HEK293 (cell line): ENCODE measurements around the gene CRYBB3.

Source experiments
- SP3 ChIP-seq: fragments of 450-650 bp; formaldehyde crosslinking; IDR thresholded peaks from 2 replicates; pipeline ENCODE4 v1.5.1; 2016; ENCODE audit warnings: missing biosample characterization, missing genetic modification characterization
- ZNF133 ChIP-seq: fragments of 450-650 bp; formaldehyde crosslinking; IDR thresholded peaks from 2 replicates; pipeline ENCODE4 v1.5.1; 2016; ENCODE audit warnings: missing biosample characterization, missing genetic modification characterization
- ZNF140 ChIP-seq: fragments of 450-650 bp; formaldehyde crosslinking; IDR thresholded peaks from 2 replicates; pipeline ENCODE4 v1.5.1; 2016; ENCODE audit warnings: missing biosample characterization, missing genetic modification characterization
- ZNF560 ChIP-seq: fragments of 450-650 bp; formaldehyde crosslinking; IDR thresholded peaks from 2 replicates; pipeline ENCODE4 v1.5.1; 2017; ENCODE audit warnings: missing biosample characterization, missing genetic modification characterization, borderline replicate concordance
- ZNF660 ChIP-seq: fragments of 450-650 bp; IDR thresholded peaks from 2 replicates; pipeline ENCODE4 v1.5.1; 2018; ENCODE audit warnings: missing biosample characterization, mild to moderate bottlenecking, missing genetic modification characterization
- TF ChIP-seq, protein P1 (sequence below): fragments of 450-650 bp; formaldehyde crosslinking; IDR thresholded peaks from 2 replicates; pipeline ENCODE4 v1.5.1; 2016; ENCODE audit warnings: missing biosample characterization, missing genetic modification characterization
- TF ChIP-seq, protein P2 (sequence below): fragments of 450-650 bp; formaldehyde crosslinking; IDR thresholded peaks from 2 replicates; pipeline ENCODE4 v1.5.1; 2016; ENCODE audit warnings: missing biosample characterization, missing genetic modification characterization
- TF ChIP-seq, protein P3 (sequence below): fragments of 450-650 bp; formaldehyde crosslinking; IDR thresholded peaks from 2 replicates; pipeline ENCODE4 v1.5.1; 2016; ENCODE audit warnings: missing biosample characterization, missing genetic modification characterization
- TF ChIP-seq, protein P4 (sequence below): fragments of 450-650 bp; formaldehyde crosslinking; IDR thresholded peaks from 2 replicates; pipeline ENCODE4 v1.5.1; 2016; ENCODE audit warnings: missing biosample characterization, missing genetic modification characterization, low read depth
- TF ChIP-seq, protein P5 (sequence below): fragments of 450-650 bp; formaldehyde crosslinking; optimal IDR thresholded peaks from 2 replicates; pipeline ENCODE3; 2016; ENCODE audit warnings: missing biosample characterization, mild to moderate bottlenecking, missing genetic modification characterization
- TF ChIP-seq, protein P6 (sequence below): fragments of 450-650 bp; formaldehyde crosslinking; IDR thresholded peaks from 2 replicates; pipeline ENCODE4 v1.5.1; 2016; ENCODE audit warnings: missing biosample characterization, missing genetic modification characterization

DNA sequence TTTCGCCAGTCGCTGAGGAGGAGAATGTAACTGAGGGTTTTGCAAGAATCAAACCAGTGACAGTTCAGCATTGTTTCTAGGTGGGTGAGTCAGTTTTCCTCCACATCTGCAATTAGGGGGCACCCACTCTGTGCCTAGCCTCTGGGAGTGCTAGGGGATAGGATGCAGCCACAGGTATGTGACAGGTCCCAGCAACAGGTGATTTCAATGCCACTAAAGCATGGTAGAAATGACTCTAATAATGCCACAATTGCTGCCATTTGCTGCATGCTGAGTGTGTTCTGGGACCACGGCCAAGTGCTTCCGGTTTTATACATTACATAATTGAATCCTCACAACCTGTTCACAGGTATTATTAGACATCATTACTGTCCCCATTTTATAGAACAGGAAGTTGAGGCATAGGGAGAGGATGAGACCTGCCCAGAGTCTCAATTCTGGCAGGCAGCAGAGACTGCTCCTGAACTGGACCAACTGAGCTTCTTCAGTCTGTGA lies 20.3 kb downstream of the CRYBB3 start:
- TF ChIP-seq, protein P1, sequence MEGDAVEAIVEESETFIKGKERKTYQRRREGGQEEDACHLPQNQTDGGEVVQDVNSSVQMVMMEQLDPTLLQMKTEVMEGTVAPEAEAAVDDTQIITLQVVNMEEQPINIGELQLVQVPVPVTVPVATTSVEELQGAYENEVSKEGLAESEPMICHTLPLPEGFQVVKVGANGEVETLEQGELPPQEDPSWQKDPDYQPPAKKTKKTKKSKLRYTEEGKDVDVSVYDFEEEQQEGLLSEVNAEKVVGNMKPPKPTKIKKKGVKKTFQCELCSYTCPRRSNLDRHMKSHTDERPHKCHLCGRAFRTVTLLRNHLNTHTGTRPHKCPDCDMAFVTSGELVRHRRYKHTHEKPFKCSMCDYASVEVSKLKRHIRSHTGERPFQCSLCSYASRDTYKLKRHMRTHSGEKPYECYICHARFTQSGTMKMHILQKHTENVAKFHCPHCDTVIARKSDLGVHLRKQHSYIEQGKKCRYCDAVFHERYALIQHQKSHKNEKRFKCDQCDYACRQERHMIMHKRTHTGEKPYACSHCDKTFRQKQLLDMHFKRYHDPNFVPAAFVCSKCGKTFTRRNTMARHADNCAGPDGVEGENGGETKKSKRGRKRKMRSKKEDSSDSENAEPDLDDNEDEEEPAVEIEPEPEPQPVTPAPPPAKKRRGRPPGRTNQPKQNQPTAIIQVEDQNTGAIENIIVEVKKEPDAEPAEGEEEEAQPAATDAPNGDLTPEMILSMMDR (tag by site-specific recombination): no peak
- TF ChIP-seq ZNF133 (tag by site-specific recombination) (no peak), ZNF140 (no peak), ZNF560 (tag by site-specific recombination) (no peak), SP3 (tag by site-specific recombination) (no peak), ZNF660 (tag by site-specific recombination) (no peak)
- TF ChIP-seq, protein P2, sequence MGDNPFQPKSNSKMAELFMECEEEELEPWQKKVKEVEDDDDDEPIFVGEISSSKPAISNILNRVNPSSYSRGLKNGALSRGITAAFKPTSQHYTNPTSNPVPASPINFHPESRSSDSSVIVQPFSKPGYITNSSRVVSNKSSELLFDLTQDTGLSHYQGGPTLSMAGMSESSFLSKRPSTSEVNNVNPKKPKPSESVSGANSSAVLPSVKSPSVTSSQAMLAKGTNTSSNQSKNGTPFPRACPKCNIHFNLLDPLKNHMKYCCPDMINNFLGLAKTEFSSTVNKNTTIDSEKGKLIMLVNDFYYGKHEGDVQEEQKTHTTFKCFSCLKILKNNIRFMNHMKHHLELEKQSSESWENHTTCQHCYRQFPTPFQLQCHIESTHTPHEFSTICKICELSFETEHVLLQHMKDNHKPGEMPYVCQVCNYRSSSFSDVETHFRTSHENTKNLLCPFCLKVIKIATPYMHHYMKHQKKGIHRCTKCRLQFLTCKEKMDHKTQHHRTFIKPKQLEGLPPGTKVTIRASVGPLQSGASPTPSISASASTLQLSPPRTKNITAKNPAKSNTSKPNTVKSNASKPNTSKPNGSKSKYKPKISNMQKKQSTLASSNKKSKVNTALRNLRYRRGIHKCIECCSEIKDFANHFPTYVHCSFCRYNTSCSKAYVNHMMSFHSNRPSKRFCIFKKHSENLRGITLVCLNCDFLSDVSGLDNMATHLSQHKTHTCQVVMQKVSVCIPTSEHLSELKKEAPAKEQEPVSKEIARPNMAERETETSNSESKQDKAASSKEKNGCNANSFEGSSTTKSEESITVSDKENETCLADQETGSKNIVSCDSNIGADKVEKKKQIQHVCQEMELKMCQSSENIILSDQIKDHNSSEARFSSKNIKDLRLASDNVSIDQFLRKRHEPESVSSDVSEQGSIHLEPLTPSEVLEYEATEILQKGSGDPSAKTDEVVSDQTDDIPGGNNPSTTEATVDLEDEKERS: no peak
- TF ChIP-seq, protein P3, sequence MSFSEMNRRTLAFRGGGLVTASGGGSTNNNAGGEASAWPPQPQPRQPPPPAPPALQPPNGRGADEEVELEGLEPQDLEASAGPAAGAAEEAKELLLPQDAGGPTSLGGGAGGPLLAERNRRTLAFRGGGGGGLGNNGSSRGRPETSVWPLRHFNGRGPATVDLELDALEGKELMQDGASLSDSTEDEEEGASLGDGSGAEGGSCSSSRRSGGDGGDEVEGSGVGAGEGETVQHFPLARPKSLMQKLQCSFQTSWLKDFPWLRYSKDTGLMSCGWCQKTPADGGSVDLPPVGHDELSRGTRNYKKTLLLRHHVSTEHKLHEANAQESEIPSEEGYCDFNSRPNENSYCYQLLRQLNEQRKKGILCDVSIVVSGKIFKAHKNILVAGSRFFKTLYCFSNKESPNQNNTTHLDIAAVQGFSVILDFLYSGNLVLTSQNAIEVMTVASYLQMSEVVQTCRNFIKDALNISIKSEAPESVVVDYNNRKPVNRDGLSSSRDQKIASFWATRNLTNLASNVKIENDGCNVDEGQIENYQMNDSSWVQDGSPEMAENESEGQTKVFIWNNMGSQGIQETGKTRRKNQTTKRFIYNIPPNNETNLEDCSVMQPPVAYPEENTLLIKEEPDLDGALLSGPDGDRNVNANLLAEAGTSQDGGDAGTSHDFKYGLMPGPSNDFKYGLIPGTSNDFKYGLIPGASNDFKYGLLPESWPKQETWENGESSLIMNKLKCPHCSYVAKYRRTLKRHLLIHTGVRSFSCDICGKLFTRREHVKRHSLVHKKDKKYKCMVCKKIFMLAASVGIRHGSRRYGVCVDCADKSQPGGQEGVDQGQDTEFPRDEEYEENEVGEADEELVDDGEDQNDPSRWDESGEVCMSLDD: no peak
- TF ChIP-seq, protein P4, sequence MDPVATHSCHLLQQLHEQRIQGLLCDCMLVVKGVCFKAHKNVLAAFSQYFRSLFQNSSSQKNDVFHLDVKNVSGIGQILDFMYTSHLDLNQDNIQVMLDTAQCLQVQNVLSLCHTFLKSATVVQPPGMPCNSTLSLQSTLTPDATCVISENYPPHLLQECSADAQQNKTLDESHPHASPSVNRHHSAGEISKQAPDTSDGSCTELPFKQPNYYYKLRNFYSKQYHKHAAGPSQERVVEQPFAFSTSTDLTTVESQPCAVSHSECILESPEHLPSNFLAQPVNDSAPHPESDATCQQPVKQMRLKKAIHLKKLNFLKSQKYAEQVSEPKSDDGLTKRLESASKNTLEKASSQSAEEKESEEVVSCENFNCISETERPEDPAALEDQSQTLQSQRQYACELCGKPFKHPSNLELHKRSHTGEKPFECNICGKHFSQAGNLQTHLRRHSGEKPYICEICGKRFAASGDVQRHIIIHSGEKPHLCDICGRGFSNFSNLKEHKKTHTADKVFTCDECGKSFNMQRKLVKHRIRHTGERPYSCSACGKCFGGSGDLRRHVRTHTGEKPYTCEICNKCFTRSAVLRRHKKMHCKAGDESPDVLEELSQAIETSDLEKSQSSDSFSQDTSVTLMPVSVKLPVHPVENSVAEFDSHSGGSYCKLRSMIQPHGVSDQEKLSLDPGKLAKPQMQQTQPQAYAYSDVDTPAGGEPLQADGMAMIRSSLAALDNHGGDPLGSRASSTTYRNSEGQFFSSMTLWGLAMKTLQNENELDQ (tag by site-specific recombination): no peak
- TF ChIP-seq, protein P5, sequence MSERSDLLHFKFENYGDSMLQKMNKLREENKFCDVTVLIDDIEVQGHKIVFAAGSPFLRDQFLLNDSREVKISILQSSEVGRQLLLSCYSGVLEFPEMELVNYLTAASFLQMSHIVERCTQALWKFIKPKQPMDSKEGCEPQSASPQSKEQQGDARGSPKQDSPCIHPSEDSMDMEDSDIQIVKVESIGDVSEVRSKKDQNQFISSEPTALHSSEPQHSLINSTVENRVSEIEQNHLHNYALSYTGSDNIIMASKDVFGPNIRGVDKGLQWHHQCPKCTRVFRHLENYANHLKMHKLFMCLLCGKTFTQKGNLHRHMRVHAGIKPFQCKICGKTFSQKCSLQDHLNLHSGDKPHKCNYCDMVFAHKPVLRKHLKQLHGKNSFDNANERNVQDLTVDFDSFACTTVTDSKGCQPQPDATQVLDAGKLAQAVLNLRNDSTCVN (tag by site-specific recombination): no peak
- TF ChIP-seq, protein P6, sequence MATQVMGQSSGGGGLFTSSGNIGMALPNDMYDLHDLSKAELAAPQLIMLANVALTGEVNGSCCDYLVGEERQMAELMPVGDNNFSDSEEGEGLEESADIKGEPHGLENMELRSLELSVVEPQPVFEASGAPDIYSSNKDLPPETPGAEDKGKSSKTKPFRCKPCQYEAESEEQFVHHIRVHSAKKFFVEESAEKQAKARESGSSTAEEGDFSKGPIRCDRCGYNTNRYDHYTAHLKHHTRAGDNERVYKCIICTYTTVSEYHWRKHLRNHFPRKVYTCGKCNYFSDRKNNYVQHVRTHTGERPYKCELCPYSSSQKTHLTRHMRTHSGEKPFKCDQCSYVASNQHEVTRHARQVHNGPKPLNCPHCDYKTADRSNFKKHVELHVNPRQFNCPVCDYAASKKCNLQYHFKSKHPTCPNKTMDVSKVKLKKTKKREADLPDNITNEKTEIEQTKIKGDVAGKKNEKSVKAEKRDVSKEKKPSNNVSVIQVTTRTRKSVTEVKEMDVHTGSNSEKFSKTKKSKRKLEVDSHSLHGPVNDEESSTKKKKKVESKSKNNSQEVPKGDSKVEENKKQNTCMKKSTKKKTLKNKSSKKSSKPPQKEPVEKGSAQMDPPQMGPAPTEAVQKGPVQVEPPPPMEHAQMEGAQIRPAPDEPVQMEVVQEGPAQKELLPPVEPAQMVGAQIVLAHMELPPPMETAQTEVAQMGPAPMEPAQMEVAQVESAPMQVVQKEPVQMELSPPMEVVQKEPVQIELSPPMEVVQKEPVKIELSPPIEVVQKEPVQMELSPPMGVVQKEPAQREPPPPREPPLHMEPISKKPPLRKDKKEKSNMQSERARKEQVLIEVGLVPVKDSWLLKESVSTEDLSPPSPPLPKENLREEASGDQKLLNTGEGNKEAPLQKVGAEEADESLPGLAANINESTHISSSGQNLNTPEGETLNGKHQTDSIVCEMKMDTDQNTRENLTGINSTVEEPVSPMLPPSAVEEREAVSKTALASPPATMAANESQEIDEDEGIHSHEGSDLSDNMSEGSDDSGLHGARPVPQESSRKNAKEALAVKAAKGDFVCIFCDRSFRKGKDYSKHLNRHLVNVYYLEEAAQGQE (tag by site-specific recombination): no peak
